Inferior parietal cortex (tissue), 1 donor: ENCODE data around the gene C17orf75.

Experiments used
- DNase-seq: peaks from one replicate; pipeline ENCODE4 v3.0.0-alpha.2; 2016; ENCODE audit errors: extremely low spot score

C17orf75 gene

GRCh38 chr17:32303781-32304288 lies 38.1 kb downstream of the C17orf75 start:
- no peak for DNase-seq

DNA sequence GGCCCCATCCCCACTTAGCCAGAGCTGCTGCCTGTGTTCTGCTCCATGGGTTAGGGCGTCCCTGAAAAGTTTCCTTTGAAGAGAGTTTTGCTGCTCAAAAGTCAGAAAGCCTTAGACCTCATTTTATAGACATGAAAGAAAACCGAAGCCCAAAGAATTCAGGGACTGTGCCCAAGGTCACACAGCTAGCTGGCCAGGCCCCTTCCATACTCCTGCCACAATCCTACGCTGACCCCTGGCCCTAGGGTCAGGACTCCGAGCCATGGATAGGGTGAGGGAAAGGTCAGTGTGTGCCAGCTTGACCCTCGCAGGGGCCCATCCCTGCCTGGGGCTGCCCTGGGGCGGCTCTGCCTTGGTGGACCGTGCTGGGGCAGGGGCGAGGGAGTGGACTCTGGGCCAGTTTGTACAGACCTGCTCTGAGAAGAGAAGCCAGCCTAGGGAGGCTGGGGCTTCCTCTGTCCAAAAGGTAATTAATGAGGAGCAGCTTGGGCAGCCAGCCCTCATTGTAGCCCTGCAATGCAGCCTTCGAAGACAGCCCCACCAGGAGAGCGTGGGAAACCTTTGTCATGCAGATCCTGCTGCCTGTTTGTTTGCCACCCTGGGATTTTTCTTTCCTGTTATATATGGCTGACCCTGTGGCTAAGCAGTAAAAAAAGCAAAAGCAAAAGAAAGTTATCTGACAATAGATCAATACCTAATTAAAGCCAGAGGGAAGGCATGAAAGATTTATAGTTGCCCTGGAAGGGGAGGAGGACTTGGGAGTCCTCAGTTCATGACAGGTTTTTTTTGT lies 38.9 kb downstream of the C17orf75 start:
- no peak for DNase-seq

GRCh38 chr17:32302037-32302436 lies 39.9 kb downstream of the C17orf75 start:
- no peak for DNase-seq

GRCh38 chr17:32299580-32300164 lies 42.3 kb downstream of the C17orf75 start:
- no peak for DNase-seq

- DNase-seq, result no peak
Observed at GRCh38 chr17:32298721-32299579, 43.0 kb downstream of the C17orf75 start.

DNA sequence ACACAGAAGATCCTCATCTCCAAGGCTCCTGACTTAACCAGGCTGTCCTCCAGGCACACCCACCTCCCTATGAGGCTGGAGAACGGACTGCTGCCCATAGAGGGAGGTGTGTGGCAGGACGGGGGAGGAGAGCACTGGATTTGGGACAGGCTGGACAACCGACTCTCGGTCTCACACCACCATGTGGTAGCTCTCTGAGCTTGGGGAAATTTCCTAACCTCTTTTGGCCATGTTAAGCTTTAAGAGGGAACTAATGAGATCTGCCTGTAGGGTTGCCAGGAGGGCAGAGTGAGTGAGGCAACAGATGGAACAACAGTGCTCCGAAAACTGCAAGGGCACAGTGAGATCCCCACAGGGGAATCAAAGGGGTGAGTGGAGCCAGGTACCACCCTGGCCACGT lies 43.7 kb downstream of the C17orf75 start:
- DNase-seq, result no peak

DNA sequence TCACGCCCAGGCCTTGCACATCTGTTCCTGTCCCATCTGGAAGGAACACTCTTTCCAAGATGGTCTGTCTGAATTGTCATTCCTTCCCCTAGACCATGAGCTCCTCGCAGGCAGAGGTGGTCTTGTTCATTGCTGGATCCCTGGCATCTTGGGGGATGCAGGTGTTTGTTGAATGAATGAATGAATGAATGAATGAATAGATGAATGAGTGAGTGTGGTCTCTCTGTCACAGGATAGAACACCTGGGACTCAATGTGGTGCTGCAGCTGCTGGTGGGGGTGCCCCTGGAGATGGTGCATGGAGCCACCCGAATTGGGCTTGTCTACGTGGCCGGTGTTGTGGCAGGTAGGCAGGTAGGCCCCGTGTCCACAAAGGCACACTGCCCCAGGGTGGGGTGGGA lies 44.1 kb downstream of the C17orf75 start:
- DNase-seq, result no peak

DNA sequence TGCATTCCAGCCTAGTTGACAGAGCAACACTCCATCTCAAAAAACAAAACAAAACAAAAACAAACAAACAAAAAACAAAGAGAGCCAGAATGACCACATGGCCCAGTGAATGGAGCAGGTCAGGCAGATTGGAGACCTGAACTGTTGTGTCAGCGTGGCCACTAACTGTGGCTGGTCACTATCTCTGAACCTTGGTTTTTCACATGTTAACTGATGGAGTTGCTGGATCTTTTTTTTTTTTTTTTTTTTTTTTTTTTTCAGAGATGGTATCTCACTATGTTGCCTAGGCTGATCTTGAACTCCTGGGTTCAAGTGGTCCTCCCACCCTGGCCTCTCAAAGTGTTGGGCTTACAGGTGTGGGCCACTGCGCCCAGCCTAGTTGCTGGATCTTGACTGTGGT lies 44.5 kb downstream of the C17orf75 start:
- no peak for DNase-seq

DNA sequence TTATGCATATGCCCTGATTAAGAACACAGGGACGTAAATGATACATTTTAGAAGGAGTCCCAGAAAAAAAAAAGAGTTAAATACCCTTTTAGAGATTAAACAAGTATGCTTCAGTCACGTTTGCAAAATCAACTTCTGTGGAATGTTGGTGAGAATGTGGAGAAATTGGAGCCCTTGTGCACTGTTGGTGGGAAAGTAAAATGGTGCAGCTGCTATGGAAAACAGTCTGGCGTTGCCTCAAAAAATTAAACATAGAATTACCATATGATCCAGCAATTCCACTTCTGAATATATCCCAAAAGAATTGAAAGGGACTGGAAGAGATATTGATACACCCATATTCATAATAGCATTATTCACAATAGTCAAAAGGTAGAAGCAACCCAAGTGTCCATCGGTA lies 49.9 kb downstream of the C17orf75 start:
- no peak for DNase-seq

GRCh38 chr17:32289471-32290070 lies 52.4 kb downstream of the C17orf75 start:
- DNase-seq, result no peak

GRCh38 chr17:32288615-32289014 lies 53.4 kb downstream of the C17orf75 start:
- DNase-seq, result no peak

GRCh38 chr17:32287804-32288511 lies 54.0 kb downstream of the C17orf75 start:
- no peak for DNase-seq

GRCh38 chr17:32286518-32286900 lies 55.5 kb downstream of the C17orf75 start:
- no peak for DNase-seq

GRCh38 chr17:32285746-32286517 lies 56.0 kb downstream of the C17orf75 start:
- peak; percentile 66 for DNase-seq

GRCh38 chr17:32285306-32285705 lies 56.7 kb downstream of the C17orf75 start:
- no peak for DNase-seq

- no peak for DNase-seq
Observed at GRCh38 chr17:32283745-32284201, 58.2 kb downstream of the C17orf75 start.

DNA sequence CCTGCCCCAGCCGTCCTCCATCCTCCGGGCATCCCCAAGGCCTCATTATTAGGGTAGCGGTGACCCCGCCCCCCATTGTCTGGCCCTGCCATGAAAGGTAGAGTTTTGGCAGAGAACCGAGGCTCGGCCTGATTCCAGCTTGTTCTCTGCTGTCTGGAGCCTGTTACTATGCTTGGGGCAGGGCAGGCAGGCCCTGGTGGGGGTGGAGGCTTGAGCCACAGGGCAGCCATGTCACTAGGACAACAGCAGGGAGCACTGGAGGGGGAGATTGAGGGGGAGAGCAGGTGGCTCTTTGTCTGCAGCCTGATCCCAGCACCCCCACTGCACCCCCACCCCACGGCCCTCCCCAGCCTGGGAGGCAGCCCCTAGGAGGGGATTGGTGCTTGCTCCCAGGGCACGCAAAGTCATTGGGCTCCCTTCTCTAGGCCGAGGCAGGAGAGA lies 60.9 kb downstream of the C17orf75 start:
- no peak for DNase-seq

- no peak for DNase-seq
Observed at GRCh38 chr17:32279891-32280716, 61.9 kb downstream of the C17orf75 start.

DNA sequence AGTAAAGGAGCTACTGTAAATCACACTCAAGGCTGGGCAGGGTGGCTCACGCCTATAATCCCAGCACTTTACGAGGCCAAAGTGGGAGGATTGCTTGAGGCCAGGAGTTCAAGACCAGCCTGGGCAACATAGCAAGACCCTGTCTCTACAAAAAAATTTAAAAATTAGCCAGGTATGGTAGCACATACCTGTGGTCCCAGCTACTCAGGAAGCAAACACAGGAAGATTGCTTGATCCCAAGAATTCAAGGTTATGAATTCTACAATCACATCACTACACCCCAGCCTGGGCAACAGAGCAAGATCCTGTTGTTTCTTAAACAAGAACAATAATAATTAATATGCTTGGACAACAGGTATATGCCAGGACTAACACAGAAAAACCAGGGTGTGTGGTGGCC lies 63.2 kb downstream of the C17orf75 start:
- DNase-seq, result no peak
